NT2/D1 (cell line): ENCODE data around the gene PHACTR2.

Experiments used
- SUZ12 ChIP-seq: IDR thresholded peaks from 2 replicates; pipeline ENCODE4 v1.6.1; 2011; ENCODE audit not compliant: insufficient read length, insufficient read depth; ENCODE audit errors: extremely low read depth
- YY1 ChIP-seq: IDR thresholded peaks from 2 replicates; pipeline ENCODE4 v1.6.1; 2011; ENCODE audit not compliant: insufficient read length, insufficient read depth
- ZNF274 ChIP-seq: IDR thresholded peaks from 2 replicates; pipeline ENCODE4 v1.6.1; 2011; ENCODE audit warnings: mild to moderate bottlenecking, low read depth, low read length

- TF ChIP-seq YY1: no peak
- no peak for TF ChIP-seq ZNF274
- TF ChIP-seq SUZ12: no peak
Observed at GRCh38 chr6:143689852-143690251, 12.1 kb downstream of the PHACTR2 start.
